Peyer's patch (tissue), 4 donors: ENCODE measurements around the gene FARSB. TPM values are rescaled to one million over a fixed set of nuclear protein-coding genes. Genes with fewer than 3 reads are reported as not detected.

Experiments used
- DNase-seq, 3 donors: peaks; one replicate each; pipeline ENCODE4 v3.0.0-alpha.2; 2017 to 2019
- H3K27ac ChIP-seq, 4 donors: fragments of 200-600 bp; sonication (generic); one replicate each; pipeline ENCODE4 v1.5.1; 2016 to 2019
- H3K27me3 ChIP-seq, 2 donors: fragments of 200-600 bp; sonication (generic); one replicate each; pipeline ENCODE4 v1.5.1; 2019
- H3K36me3 ChIP-seq, 3 donors: fragments of 200-600 bp; sonication (generic); one replicate each; pipeline ENCODE4 v1.5.1; 2016 to 2019
- H3K4me1 ChIP-seq, 4 donors: fragments of 200-600 bp; sonication (generic); one replicate each; pipeline ENCODE4 v1.5.1; 2016 to 2019
- H3K4me3 ChIP-seq, 4 donors: fragments of 200-600 bp; sonication (generic); 1 replicate in 3 of 4; 2 replicates in 1 of 4; pipeline ENCODE4 v1.5.1; 2016 to 2019; ENCODE audit warnings: mild to moderate bottlenecking in 1 of 4
- H3K9me3 ChIP-seq, 4 donors: fragments of 200-600 bp; sonication (generic); one replicate each; pipeline ENCODE4 v1.5.1; 2016 to 2019; ENCODE audit warnings: mild to moderate bottlenecking in 1 of 4
- CTCF ChIP-seq, 6 experiments: fragments of 450-650 bp in 4 of 6; fragments of 200-600 bp in 2 of 6; sonication (generic) in 1 of 6; IDR thresholded peaks; one replicate each; pipeline ENCODE4 v1.5.1; 2017 to 2019; ENCODE audit warnings: antibody characterized with exemption in 6 of 6, mild to moderate bottlenecking in 3 of 6, moderate library complexity in 1 of 6
- POLR2A ChIP-seq, 2 donors: fragments of 450-650 bp; IDR thresholded peaks; one replicate each; pipeline ENCODE4 v1.5.1; 2017; ENCODE audit warnings: antibody characterized with exemption in 2 of 2, mild to moderate bottlenecking in 2 of 2, moderate library complexity in 2 of 2
- total RNA-seq, 4 donors: library from RNA; depleted of rRNA; stranded (reverse); fragments of >200 nt; gene quantifications; one replicate each; pipeline ENCODE4 v1.1.0, GENCODE V29; 2016

Gene FARSB
- total RNA-seq, 4 donors from 2014 or later, result 8.6 to 14.9 (median 11.7) TPM

- Histone ChIP-seq H3K27me3 (no peaks in the 10 kb centered on the region), H3K4me1 (peaks cover 0 to 9% (median 0%) of the 10 kb centered on the region in 4 donors)
- TF ChIP-seq CTCF (IDR thresholded peaks at IDR 0.05) (no peak), POLR2A (IDR thresholded peaks at IDR 0.05) (no peak)
These were observed 134.8 kb downstream of the FARSB start for GRCh38 chr2:222521099-222521498.

More at GRCh38 chr2:222521099-222521498, 134.8 kb downstream of the FARSB start:
- Histone ChIP-seq H3K27ac (no peak overlapping the region), H3K9me3 (no peaks in the 10 kb centered on the region), H3K36me3 (peaks cover 0 to 4% (median 0%) of the 10 kb centered on the region in 3 donors), H3K4me3 (no peak overlapping the region)
- no peak for DNase-seq

Other genes starting within 250 kb of the FARSB start
- 10 to 100 TPM; 10.7 to 50.3 (median 46.9) TPM for gene SGPP2, start 231.5 kb downstream of the FARSB start, total RNA-seq
- not detected for gene MOGAT1, start 15.6 kb upstream of the FARSB start, total RNA-seq
- gene ACSL3, start 204.9 kb upstream of the FARSB start, total RNA-seq, result 10 to 100 TPM; 25.6 to 52.2 (median 47.2) TPM